Colonic mucosa (tissue), 4 donors: ENCODE data around the gene C12orf60. TPM values are rescaled to one million over a fixed set of nuclear protein-coding genes. Genes with fewer than 3 reads are reported as not detected.

Experiments used
- DNase-seq: peaks from one replicate; pipeline ENCODE4 v3.0.0-alpha.2; 2020
- H3K27ac ChIP-seq: fragments of 200-600 bp; one replicate; pipeline ENCODE4 v1.8.0; 2021
- H3K27me3 ChIP-seq: fragments of 200-600 bp; one replicate; pipeline ENCODE4 v1.8.0; 2021
- H3K36me3 ChIP-seq: fragments of 200-600 bp; one replicate; pipeline ENCODE4 v1.8.0; 2021
- H3K4me1 ChIP-seq: fragments of 200-600 bp; one replicate; pipeline ENCODE4 v1.8.0; 2021; ENCODE audit warnings: mild to moderate bottlenecking
- H3K4me3 ChIP-seq: fragments of 200-600 bp; one replicate; pipeline ENCODE4 v1.8.0; 2021
- H3K9ac ChIP-seq, 2 donors: one replicate each; pipeline ENCODE4 v1.7.0; 2013; ENCODE audit warnings: control low read depth in 2 of 2, low read depth in 2 of 2, low read length in 2 of 2
- H3K9me3 ChIP-seq: fragments of 200-600 bp; one replicate; pipeline ENCODE4 v1.8.0; 2021
- CTCF ChIP-seq: fragments of 200-600 bp; IDR thresholded peaks from one replicate; pipeline ENCODE4 v1.8.0; 2022; ENCODE audit warnings: antibody characterized with exemption, mild to moderate bottlenecking
- intact Hi-C: fragments of 100-400 bp; cut with DNase I; formaldehyde crosslinking; loops from one replicate; pipeline ENCODE4 v1.14.1; 2022
- total RNA-seq, 2 donors: library from RNA; stranded (reverse); fragmentation: NEBNext Ultra II Directional in 1 of 2; extraction: Animal tissue kit (Norgen Biotek cat#: 25700) in 1 of 2; gene quantifications; one replicate each; pipeline ENCODE4 v1.2.1, GENCODE V29; 2021
- donor health status: healthy.
- donor health status: DM: no; HTN: no; CAD: no.
- donor health status: DM: no; HTN: no; CAD: no.

C12orf60 gene
- total RNA-seq, 2 donors from 2014 or later, result 0.42 to 0.89 TPM

GRCh38 chr12:14774906-14775635, 28.4 kb upstream of the C12orf60 start:
- peak overlapping the region; percentile 80 for H3K4me3 ChIP-seq
- intact Hi-C loops, result no loop called here
- no peak for TF ChIP-seq CTCF
- H3K36me3 ChIP-seq, result no peaks in the 10 kb centered on the region
- H3K27ac ChIP-seq, result peak overlapping the region; percentile 98
- H3K9me3 ChIP-seq, result no peaks in the 10 kb centered on the region
- peak overlapping the region; percentile 98 to 99 for H3K9ac ChIP-seq
- peak; percentile 61 for DNase-seq
- peaks cover 9% of the 10 kb centered on the region for H3K4me1 ChIP-seq
- H3K27me3 ChIP-seq, result no peaks in the 10 kb centered on the region

GRCh38 chr12:14775636-14775980, 27.9 kb upstream of the C12orf60 start:
- no peak for TF ChIP-seq CTCF
- peak overlapping the region; percentile 98 for H3K27ac ChIP-seq
- peaks cover 9% of the 10 kb centered on the region for H3K4me1 ChIP-seq
- H3K9me3 ChIP-seq, result no peaks in the 10 kb centered on the region
- H3K27me3 ChIP-seq, result no peaks in the 10 kb centered on the region
- no peaks in the 10 kb centered on the region for H3K36me3 ChIP-seq
- no peak for DNase-seq
- intact Hi-C loops, result no loop called here
- peak overlapping the region in 1 of 2 donors; percentile 99 for H3K9ac ChIP-seq
- H3K4me3 ChIP-seq, result peak overlapping the region; percentile 80

- Histone ChIP-seq H3K27ac (peak overlapping the region; percentile 98), H3K27me3 (no peaks in the 10 kb centered on the region), H3K9me3 (no peaks in the 10 kb centered on the region), H3K4me3 (peak overlapping the region; percentile 80), H3K4me1 (peaks cover 9% of the 10 kb centered on the region), H3K9ac (peak overlapping the region in 1 of 2 donors; percentile 99), H3K36me3 (no peaks in the 10 kb centered on the region)
- peak; percentile 10 for TF ChIP-seq CTCF
- intact Hi-C loops, result no loop called here
- DNase-seq, result no peak
Measured at GRCh38 chr12:14776236-14776961, 27.1 kb upstream of the C12orf60 start.

GRCh38 chr12:14777271-14777670, 26.2 kb upstream of the C12orf60 start:
- Histone ChIP-seq H3K27me3 (no peaks in the 10 kb centered on the region), H3K9me3 (no peaks in the 10 kb centered on the region), H3K27ac (peak overlapping the region; percentile 98), H3K4me1 (peaks cover 9% of the 10 kb centered on the region), H3K4me3 (no peak overlapping the region), H3K9ac (no peak overlapping the region), H3K36me3 (no peaks in the 10 kb centered on the region)
- intact Hi-C loops, result no loop called here
- peak; percentile 68 for DNase-seq
- TF ChIP-seq CTCF, result no peak

- Histone ChIP-seq H3K27me3 (no peaks in the 10 kb centered on the region), H3K9ac (no peak overlapping the region), H3K36me3 (no peaks in the 10 kb centered on the region), H3K27ac (no peak overlapping the region), H3K4me3 (no peak overlapping the region), H3K9me3 (no peaks in the 10 kb centered on the region), H3K4me1 (peaks cover 9% of the 10 kb centered on the region)
- TF ChIP-seq CTCF, result no peak
- no peak for DNase-seq
- intact Hi-C loops, result no loop called here
Measured at GRCh38 chr12:14779834-14780233, 23.6 kb upstream of the C12orf60 start.
